Activated T-cell treated with anti-CD3 and anti-CD28 coated beads, Interleukin-2, amount 50 U/mL, for 72 hours (primary cell): ENCODE data around the gene AKR7A3. TPM values are rescaled to one million over a fixed set of nuclear protein-coding genes. Genes with fewer than 3 reads are reported as not detected.
A peak's percentile ranks its signal among the peaks of the same experiment; 100 is the strongest.

Experiments
- ATAC-seq, 2 donors: fragments of 150-1000 bp; cut with Tn5 transposase; replicated peaks in 1 of 2; 2 replicates each; pipeline ENCODE4 v1.10.0; 2021; ENCODE audit warnings: moderate library complexity in 2 of 2, mild to moderate bottlenecking in 1 of 2
- DNase-seq, 2 donors: peaks; one replicate each; pipeline ENCODE4 v3.0.0; 2021 to 2022; ENCODE audit warnings: mixed read lengths in 1 of 2
- H3K27ac Mint-ChIP-seq: one replicate; pipeline ENCODE4 v1.8.0; 2022; ENCODE audit warnings: mild to moderate bottlenecking, moderate library complexity, mixed read lengths
- H3K27me3 Mint-ChIP-seq: one replicate; pipeline ENCODE4 v1.8.0; 2022; ENCODE audit warnings: low read depth, mixed read lengths
- H3K36me3 Mint-ChIP-seq, 2 donors: one replicate each; pipeline ENCODE4 v1.8.0; 2022; ENCODE audit warnings: mixed read lengths in 2 of 2, mild to moderate bottlenecking in 1 of 2; ENCODE audit not compliant: insufficient read depth in 2 of 2
- H3K4me1 Mint-ChIP-seq: one replicate; pipeline ENCODE4 v1.8.0; 2022; ENCODE audit warnings: low read depth, mixed read lengths
- H3K4me3 Mint-ChIP-seq, 2 donors: one replicate each; pipeline ENCODE4 v1.8.0; 2022; ENCODE audit warnings: mild to moderate bottlenecking in 2 of 2, mixed read lengths in 2 of 2, moderate library complexity in 2 of 2
- H3K9me3 Mint-ChIP-seq, 2 donors: one replicate each; pipeline ENCODE4 v1.8.0; 2022; ENCODE audit warnings: mixed read lengths in 2 of 2
- total RNA-seq, 2 donors: library from RNA; stranded (reverse); gene quantifications; one replicate each; pipeline ENCODE4 v1.2.3, GENCODE V29; 2022

Gene AKR7A3
- total RNA-seq, 2 donors from 2014 or later: 0.35 to 0.46 TPM

GRCh38 chr1:19251305-19252196, 37.0 kb downstream of the AKR7A3 start, which contains the start of the genes EMC1 and MRTO4:
Gene EMC1, minus strand, starts transcription at chr1:19251524. Its CDS starts 15 bp downstream, at chr1:19251509.
Gene MRTO4, plus strand, starts transcription at chr1:19251805. Its CDS starts 31 bp downstream, at chr1:19251836.
- no peaks in the 10 kb centered on the region for H3K9me3 Mint-ChIP-seq
- H3K4me1 Mint-ChIP-seq: peaks cover 53% of the 10 kb centered on the region
- H3K4me3 Mint-ChIP-seq: peak within 1 kb of the TSS; percentile 84 to 97
- H3K36me3 Mint-ChIP-seq: peaks cover 5 to 8% of the 10 kb centered on the region in 2 donors
- no peaks in the 10 kb centered on the region for H3K27me3 Mint-ChIP-seq
- DNase-seq (peak; percentile 95), ATAC-seq (peak; percentile 87 to 96)
- peak within 1 kb of the TSS; percentile 95 for H3K27ac Mint-ChIP-seq

- DNase-seq (peak in 1 of 2 donors; percentile 14), ATAC-seq (no peak)
- H3K4me1 Mint-ChIP-seq: peaks cover 48% of the 10 kb centered on the region
- H3K4me3 Mint-ChIP-seq: peak overlapping the region; percentile 84 to 97
- H3K27me3 Mint-ChIP-seq: no peaks in the 10 kb centered on the region
- H3K27ac Mint-ChIP-seq: peak overlapping the region; percentile 83
- peaks cover 5 to 7% of the 10 kb centered on the region in 2 donors for H3K36me3 Mint-ChIP-seq
- H3K9me3 Mint-ChIP-seq: no peaks in the 10 kb centered on the region
Measured at GRCh38 chr1:19250629-19251304, 37.8 kb downstream of the AKR7A3 start.

GRCh38 chr1:19240673-19241538, 47.7 kb downstream of the AKR7A3 start:
- no peaks in the 10 kb centered on the region for H3K9me3 Mint-ChIP-seq
- peak; percentile 87 to 90 for ATAC-seq
- H3K4me1 Mint-ChIP-seq: no peaks in the 10 kb centered on the region
- peak; percentile 63 to 78 for DNase-seq
- H3K27ac Mint-ChIP-seq: peak overlapping the region; percentile 85
- no peak overlapping the region for H3K4me3 Mint-ChIP-seq
- H3K27me3 Mint-ChIP-seq: no peaks in the 10 kb centered on the region
- peaks cover 2 to 26% of the 10 kb centered on the region in 2 donors for H3K36me3 Mint-ChIP-seq

- no peak for ATAC-seq
- no peak for DNase-seq
- Mint-ChIP-seq H3K36me3 (peaks cover 2 to 31% of the 10 kb centered on the region in 2 donors), H3K27me3 (no peaks in the 10 kb centered on the region), H3K27ac (no peak overlapping the region), H3K4me3 (no peak overlapping the region), H3K4me1 (no peaks in the 10 kb centered on the region), H3K9me3 (no peaks in the 10 kb centered on the region)
Measured at GRCh38 chr1:19239876-19240275, 48.7 kb downstream of the AKR7A3 start.

- Mint-ChIP-seq H3K9me3 (no peaks in the 10 kb centered on the region), H3K4me3 (no peak overlapping the region), H3K27me3 (no peaks in the 10 kb centered on the region), H3K36me3 (peaks cover 2 to 16% of the 10 kb centered on the region in 2 donors), H3K27ac (no peak overlapping the region), H3K4me1 (no peaks in the 10 kb centered on the region)
- DNase-seq: no peak
- ATAC-seq: no peak
Measured at GRCh38 chr1:19234224-19234623, 54.3 kb downstream of the AKR7A3 start.

Other genes starting within 250 kb of the AKR7A3 start
- 100 to 1,000 TPM; 208 to 215 TPM for gene UBR4, start 78.5 kb downstream of the AKR7A3 start, total RNA-seq
- gene EMC1, start 37.2 kb downstream of the AKR7A3 start, total RNA-seq: 10 to 100 TPM; 36.5 to 38.5 TPM
- 10 to 100 TPM; 43.7 to 52.7 TPM for gene MRTO4, start 37.0 kb downstream of the AKR7A3 start, total RNA-seq
- 10 to 100 TPM; 31.8 to 41.7 TPM for gene AKR7A2, start 23.4 kb upstream of the AKR7A3 start, total RNA-seq
- gene SLC66A1, start 23.6 kb upstream of the AKR7A3 start, total RNA-seq: 10 to 100 TPM in 1 of 2 donors, 1 to 10 TPM in 1; 9.5 to 10.5 TPM
- gene CAPZB, start 196.8 kb upstream of the AKR7A3 start, total RNA-seq: 100 to 1,000 TPM; 336 to 373 TPM